ENCODE results near the gene PTK6. TPM values are rescaled to one million over a fixed set of nuclear protein-coding genes. Genes with fewer than 3 reads are reported as not detected.
"Not testable (repeated sequence)": the region's sequence is repeated elsewhere in the genome, so short reads cannot be mapped to it uniquely, and the experiment has no call there.

PTK6 gene
- total RNA-seq, 2 experiments from 2014 or later = 0.13 to 2.0 TPM

DNA sequence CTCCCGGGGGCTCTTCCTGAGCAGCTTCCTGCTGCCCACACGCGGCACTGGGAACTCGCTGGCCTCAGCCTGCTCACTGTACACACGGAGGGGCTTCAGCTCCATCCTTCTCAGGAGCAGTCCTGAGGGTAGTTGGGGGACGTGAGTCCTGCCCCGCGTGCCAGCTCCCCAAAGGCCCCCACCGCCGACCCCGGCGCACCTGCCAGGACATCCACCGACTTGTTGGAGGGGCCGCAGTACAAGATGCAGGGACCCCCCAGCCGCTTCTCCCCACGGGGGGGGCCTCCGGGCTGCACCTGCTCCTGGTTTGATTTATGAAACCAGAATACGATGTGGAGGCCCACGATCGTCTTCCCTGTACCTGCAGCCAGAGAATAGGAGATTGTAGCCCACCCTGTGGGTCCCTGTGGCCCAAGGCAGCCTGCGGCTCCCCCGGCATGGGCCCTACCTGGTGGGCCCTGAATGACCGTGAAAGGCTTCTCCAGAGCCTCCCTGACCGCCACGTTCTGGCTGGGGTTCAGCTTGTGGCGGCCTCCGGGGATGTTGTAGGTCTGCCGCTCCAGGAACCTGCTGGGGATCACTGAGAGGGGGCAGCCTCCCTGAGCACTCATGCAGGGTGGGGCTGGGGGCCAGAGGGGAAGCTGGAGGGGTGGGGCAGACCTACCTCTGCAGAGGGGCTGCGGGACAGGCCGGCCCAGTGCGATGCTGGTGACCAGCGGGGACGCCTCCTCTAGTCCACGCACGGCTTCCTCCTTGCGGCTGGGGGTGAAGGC, 24.6 kb upstream of the PTK6 start:
- Histone ChIP-seq H3K4me3 (ENCODE audit: low read depth, low read length, poor library complexity, severe bottlenecking) (no peak overlapping the region), H3K9me3 (ENCODE audit: low read length) (no peaks in the 10 kb centered on the region), H4K20me1 (ENCODE audit: insufficient read depth, low read length) (no peaks in the 10 kb centered on the region), H3K4me1 (ENCODE audit: insufficient read depth, low read length, poor library complexity, severe bottlenecking) (no peaks in the 10 kb centered on the region), H3K36me3 (ENCODE audit: insufficient read depth, low read length) (no peaks in the 10 kb centered on the region), H3K4me2 (ENCODE audit: low read length) (no peak overlapping the region), H3K9me2 (ENCODE audit: insufficient read depth, low read length) (no peaks in the 10 kb centered on the region), H3K27ac (ENCODE audit: low read depth, low read length, poor library complexity, severe bottlenecking) (no peak overlapping the region), H2AFZ (ENCODE audit: low read length) (no peak overlapping the region), H3K79me2 (ENCODE audit: insufficient read depth, low read depth, low read length) (no peaks in the 10 kb centered on the region)
- POLR2A ChIA-PET = no interaction called here
- no TSS peak for BruUV-seq (replicated peaks)
- intact Hi-C loops (cut with micrococcal nuclease; ENCODE audit: unreplicated experiment) = no loop called here
- TF ChIP-seq, protein P1, sequence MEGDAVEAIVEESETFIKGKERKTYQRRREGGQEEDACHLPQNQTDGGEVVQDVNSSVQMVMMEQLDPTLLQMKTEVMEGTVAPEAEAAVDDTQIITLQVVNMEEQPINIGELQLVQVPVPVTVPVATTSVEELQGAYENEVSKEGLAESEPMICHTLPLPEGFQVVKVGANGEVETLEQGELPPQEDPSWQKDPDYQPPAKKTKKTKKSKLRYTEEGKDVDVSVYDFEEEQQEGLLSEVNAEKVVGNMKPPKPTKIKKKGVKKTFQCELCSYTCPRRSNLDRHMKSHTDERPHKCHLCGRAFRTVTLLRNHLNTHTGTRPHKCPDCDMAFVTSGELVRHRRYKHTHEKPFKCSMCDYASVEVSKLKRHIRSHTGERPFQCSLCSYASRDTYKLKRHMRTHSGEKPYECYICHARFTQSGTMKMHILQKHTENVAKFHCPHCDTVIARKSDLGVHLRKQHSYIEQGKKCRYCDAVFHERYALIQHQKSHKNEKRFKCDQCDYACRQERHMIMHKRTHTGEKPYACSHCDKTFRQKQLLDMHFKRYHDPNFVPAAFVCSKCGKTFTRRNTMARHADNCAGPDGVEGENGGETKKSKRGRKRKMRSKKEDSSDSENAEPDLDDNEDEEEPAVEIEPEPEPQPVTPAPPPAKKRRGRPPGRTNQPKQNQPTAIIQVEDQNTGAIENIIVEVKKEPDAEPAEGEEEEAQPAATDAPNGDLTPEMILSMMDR (conservative IDR thresholded peaks at IDR 0.05; ENCODE audit: low read length) = no peak
- TF ChIP-seq EZH2phosphoT487 (IDR thresholded peaks at IDR 0.05; ENCODE audit: borderline replicate concordance, low read depth, low read length) = no peak
- CTCF ChIA-PET (ENCODE audit: unreplicated experiment) = no interaction called here
- DNase-seq (ENCODE audit: low spot score) = no peak

DNA sequence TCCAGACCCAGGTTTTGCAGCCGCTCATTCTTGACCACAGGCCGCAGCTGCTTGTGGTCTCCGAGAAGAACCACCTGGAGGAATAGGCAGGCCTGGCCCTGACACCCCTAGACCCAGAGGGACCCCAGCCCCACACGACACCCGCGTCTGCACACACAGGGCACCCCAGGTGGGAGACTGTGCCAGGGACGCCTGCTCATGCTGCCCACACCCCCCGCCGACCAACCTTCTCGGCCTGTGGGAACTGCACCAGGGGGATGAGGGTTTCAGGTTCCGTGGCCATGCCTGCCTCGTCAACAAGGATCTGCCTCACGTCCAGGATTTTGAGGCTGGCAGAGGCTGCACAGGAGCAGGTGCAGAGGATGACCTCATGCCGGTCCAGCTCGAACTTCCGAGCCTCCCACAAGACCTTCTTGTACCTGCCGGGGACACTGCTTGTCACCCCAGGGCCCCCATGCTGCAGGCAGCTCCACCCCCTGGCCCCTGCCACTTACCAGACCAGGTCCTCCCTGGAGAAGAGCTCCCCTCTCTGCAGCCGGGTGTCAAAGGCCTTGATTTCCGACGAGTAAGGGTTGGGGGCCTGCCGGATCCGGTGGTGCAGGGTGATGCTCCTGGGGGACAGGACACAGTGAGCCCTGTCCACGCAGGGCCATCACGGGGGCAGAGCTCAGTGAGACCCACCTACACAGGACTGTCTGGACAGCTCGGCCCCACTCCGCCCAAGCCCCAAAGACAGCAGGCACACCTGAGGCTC, 23.9 kb upstream of the PTK6 start:
- DNase-seq (ENCODE audit: low spot score) = no peak
- no peaks in the 10 kb centered on the region for H3K4me1 ChIP-seq (ENCODE audit: insufficient read depth, low read length, poor library complexity, severe bottlenecking)
- no TSS peak for BruUV-seq (replicated peaks)
- no peak for TF ChIP-seq EZH2phosphoT487 (IDR thresholded peaks at IDR 0.05; ENCODE audit: borderline replicate concordance, low read depth, low read length)
- TF ChIP-seq, protein P1 (conservative IDR thresholded peaks at IDR 0.05; ENCODE audit: low read length) = no peak
- H4K20me1 ChIP-seq (ENCODE audit: insufficient read depth, low read length) = no peaks in the 10 kb centered on the region
- H3K9me2 ChIP-seq (ENCODE audit: insufficient read depth, low read length) = no peaks in the 10 kb centered on the region
- H3K27ac ChIP-seq (ENCODE audit: low read depth, low read length, poor library complexity, severe bottlenecking) = no peak overlapping the region
- CTCF ChIA-PET (ENCODE audit: unreplicated experiment) = no interaction called here
- intact Hi-C loops (cut with micrococcal nuclease; ENCODE audit: unreplicated experiment) = no loop called here
- no peaks in the 10 kb centered on the region for H3K9me3 ChIP-seq (ENCODE audit: low read length)
- H3K4me3 ChIP-seq (ENCODE audit: low read depth, low read length, poor library complexity, severe bottlenecking) = no peak overlapping the region
- no peak overlapping the region for H2AFZ ChIP-seq (ENCODE audit: low read length)
- POLR2A ChIA-PET = no interaction called here
- no peaks in the 10 kb centered on the region for H3K36me3 ChIP-seq (ENCODE audit: insufficient read depth, low read length)
- no peaks in the 10 kb centered on the region for H3K79me2 ChIP-seq (ENCODE audit: insufficient read depth, low read depth, low read length)
- no peak overlapping the region for H3K4me2 ChIP-seq (ENCODE audit: low read length)

DNA sequence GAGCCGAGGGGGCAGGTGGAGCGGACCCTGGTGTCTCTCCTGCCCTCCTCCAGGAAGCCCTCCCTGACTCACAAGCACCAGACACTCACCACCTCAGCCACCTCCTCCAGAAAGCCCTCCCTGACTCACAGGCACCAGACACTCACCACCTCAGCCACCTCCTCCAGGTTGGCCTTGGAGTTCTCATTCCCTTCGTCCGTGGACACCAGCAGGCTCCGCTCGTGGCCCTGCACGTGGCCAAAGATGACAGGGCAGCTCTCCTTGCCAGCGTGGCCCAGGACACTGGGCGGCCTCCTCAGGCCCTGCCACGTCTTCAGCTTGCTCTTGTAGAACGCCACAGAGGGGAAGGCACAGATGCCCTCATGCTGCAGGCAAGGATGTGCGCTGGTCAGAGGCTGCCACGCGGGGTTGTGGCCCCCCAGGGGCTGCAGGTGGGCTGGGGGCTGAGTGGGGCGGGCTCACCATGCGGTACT, 23.2 kb upstream of the PTK6 start:
- CTCF ChIA-PET (ENCODE audit: unreplicated experiment) = no interaction called here
- POLR2A ChIA-PET = no interaction called here
- no peaks in the 10 kb centered on the region for H3K9me2 ChIP-seq (ENCODE audit: insufficient read depth, low read length)
- intact Hi-C loops (cut with micrococcal nuclease; ENCODE audit: unreplicated experiment) = no loop called here
- H3K4me1 ChIP-seq (ENCODE audit: insufficient read depth, low read length, poor library complexity, severe bottlenecking) = no peaks in the 10 kb centered on the region
- no peaks in the 10 kb centered on the region for H3K9me3 ChIP-seq (ENCODE audit: low read length)
- no peak overlapping the region for H3K27ac ChIP-seq (ENCODE audit: low read depth, low read length, poor library complexity, severe bottlenecking)
- H3K4me2 ChIP-seq (ENCODE audit: low read length) = no peak overlapping the region
- no peaks in the 10 kb centered on the region for H4K20me1 ChIP-seq (ENCODE audit: insufficient read depth, low read length)
- no peaks in the 10 kb centered on the region for H3K36me3 ChIP-seq (ENCODE audit: insufficient read depth, low read length)
- H3K79me2 ChIP-seq (ENCODE audit: insufficient read depth, low read depth, low read length) = no peaks in the 10 kb centered on the region
- DNase-seq (ENCODE audit: low spot score) = no peak
- H3K4me3 ChIP-seq (ENCODE audit: low read depth, low read length, poor library complexity, severe bottlenecking) = no peak overlapping the region
- TF ChIP-seq, protein P1 (conservative IDR thresholded peaks at IDR 0.05; ENCODE audit: low read length) = no peak
- no peak for TF ChIP-seq EZH2phosphoT487 (IDR thresholded peaks at IDR 0.05; ENCODE audit: borderline replicate concordance, low read depth, low read length)
- no TSS peak for BruUV-seq (replicated peaks)
- H2AFZ ChIP-seq (ENCODE audit: low read length) = no peak overlapping the region

DNA sequence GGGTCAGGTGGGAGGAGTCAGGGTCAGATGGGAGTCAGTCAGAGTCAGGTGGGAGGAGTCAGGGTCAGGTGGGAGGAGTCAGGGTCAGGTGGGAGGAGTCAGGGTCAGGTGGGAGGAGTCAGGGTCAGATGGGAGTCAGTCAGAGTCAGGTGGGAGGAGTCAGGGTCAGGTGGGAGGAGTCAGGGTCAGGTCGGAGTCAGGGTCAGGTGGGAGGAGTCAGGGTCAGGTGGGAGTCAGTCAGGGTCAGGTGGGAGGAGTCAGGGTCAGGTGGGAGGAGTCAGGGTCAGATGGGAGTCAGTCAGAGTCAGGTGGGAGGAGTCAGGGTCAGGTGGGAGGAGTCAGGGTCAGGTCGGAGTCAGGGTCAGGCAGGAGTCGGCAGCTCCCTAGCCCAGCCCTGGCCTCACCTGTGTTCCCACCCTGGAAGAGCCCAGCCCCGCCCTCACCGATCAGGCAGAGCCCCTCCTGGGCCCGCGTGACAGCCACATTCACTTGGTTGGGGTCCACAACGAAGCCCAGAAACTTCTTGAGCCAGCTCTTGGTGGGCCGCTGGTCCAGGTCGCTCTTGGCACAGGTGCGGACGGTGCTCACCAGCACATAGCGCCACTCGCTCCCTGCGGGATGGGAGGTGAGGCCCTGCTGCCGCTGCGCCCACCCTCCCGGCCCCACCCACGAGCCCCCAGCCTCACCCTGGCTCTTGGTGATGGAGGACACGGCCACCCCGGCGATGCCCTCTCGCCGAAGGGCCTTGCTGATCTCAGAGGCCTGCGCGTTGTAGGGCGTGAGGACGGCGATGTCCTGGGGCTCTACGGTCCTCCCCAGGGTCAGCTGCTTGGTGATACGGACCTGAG, 22.5 kb upstream of the PTK6 start:
- H3K9me2 ChIP-seq (ENCODE audit: insufficient read depth, low read length); H3K4me2 ChIP-seq (ENCODE audit: low read length); H3K36me3 ChIP-seq (ENCODE audit: insufficient read depth, low read length); H3K79me2 ChIP-seq (ENCODE audit: insufficient read depth, low read depth, low read length); H4K20me1 ChIP-seq (ENCODE audit: insufficient read depth, low read length); H3K9me3 ChIP-seq (ENCODE audit: low read length); intact Hi-C loops (cut with micrococcal nuclease; ENCODE audit: unreplicated experiment); BruUV-seq (replicated peaks); DNase-seq (ENCODE audit: low spot score); POLR2A ChIA-PET; H3K4me1 ChIP-seq (ENCODE audit: insufficient read depth, low read length, poor library complexity, severe bottlenecking); CTCF ChIA-PET (ENCODE audit: unreplicated experiment); H3K4me3 ChIP-seq (ENCODE audit: low read depth, low read length, poor library complexity, severe bottlenecking); H3K27ac ChIP-seq (ENCODE audit: low read depth, low read length, poor library complexity, severe bottlenecking); H2AFZ ChIP-seq (ENCODE audit: low read length): not testable (repeated sequence)
